Vagina (tissue), 2 donors: ENCODE data around the gene KCND2.

ENCODE experiments used
- POLR2A ChIP-seq, 2 donors: fragments of 450-650 bp; IDR thresholded peaks; one replicate each; pipeline ENCODE4 v1.6.1; 2017; ENCODE audit warnings: antibody characterized with exemption in 2 of 2, mild to moderate bottlenecking in 2 of 2, moderate library complexity in 2 of 2
- POLR2AphosphoS5 ChIP-seq, 2 donors: sonication (generic); formaldehyde crosslinking; IDR thresholded peaks; one replicate each; pipeline ENCODE4 v1.9.0; 2017; ENCODE audit warnings: antibody characterized with exemption in 2 of 2, mild to moderate bottlenecking in 2 of 2, low read depth in 1 of 2; ENCODE audit not compliant: insufficient read depth in 1 of 2

DNA sequence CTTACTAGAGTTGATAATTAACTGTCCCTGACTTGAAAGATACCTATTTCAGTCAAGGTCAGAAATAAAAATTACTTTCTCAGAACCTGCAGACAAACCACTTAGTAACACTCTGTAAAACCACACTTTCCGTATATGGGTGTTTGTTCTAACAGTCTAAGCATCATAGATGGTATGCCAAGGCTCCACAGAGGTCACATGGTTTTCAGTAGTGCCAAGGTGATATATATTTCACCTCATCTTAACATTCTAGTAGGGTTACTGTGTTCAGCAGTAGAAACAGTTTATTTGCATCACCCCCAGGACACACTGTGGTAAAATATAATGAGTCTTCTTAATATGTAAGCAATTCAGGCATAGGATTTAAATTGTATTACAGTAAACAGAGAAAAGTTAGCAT lies 61.5 kb downstream of the KCND2 start:
- TF ChIP-seq POLR2AphosphoS5 (IDR thresholded peaks at IDR 0.05; ENCODE audit: insufficient read depth in 1 of 2, low read depth in 1 of 2) (no peak), POLR2A (IDR thresholded peaks at IDR 0.05) (no peak)
